Measurements from ENCODE around the gene TNFAIP1. TPM values are rescaled to one million over a fixed set of nuclear protein-coding genes. Genes with fewer than 3 reads are reported as not detected.

Gene TNFAIP1
- total and polyA plus RNA-seq, 8 donors = 1.7 to 50.4 (median 20.3) TPM

DNA sequence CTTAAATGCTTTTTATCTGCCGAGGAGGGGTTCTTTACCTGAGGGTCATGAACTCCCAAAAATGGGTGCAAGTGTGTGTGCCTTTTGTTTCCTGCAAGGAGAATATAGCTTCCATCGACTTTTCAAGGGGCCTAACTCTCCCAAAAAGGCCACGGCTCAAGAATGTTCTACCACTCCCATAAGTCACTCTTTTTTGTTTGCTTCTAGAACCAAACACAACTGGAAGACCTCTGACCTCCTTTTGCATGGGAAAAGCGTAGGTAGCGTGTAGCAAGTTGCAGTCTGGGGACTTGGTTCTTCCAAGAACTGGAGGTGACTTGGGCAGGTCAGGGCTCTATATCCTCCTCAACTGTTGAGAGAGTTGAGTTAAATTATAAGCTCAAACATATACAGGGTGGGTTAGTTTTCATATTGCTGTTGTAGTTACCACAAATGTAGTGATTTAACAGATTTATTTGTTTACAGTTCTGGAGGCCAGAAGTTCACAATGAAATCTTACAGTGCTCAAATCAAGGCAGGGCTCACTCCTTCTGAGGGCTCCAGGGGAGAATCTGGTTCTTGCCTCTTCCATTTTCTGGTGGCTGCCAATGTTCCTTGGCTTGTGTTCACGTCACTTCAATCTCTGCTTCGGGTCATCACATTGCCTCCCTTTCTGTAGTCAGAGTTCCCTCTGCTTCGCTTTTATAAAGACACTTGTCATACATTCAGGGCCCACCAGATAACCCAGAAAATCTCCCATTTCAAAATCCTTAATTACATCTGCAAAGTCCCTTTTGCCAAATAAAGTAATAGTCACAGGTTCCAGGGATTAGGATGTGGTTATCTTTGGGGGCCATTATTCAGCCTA is 15.1 kb upstream of the TNFAIP1 start:
- H3K9me3 ChIP-seq = no peaks in the 10 kb centered on the region
- H3K36me3 ChIP-seq = no peaks in the 10 kb centered on the region
- H3K4me1 ChIP-seq = peaks cover 24 to 72% (median 34%) of the 10 kb centered on the region in 4 donors
- intact Hi-C loops (cut with DNase I; ENCODE audit: low total_unique reads) = no loop called here
- H3K4me3 ChIP-seq = peak overlapping the region; percentile 59 to 87 (median 74)
- no peak for DNase-seq
- TF ChIP-seq POLR2A (IDR thresholded peaks at IDR 0.05) = no peak
- TF ChIP-seq, protein P1, sequence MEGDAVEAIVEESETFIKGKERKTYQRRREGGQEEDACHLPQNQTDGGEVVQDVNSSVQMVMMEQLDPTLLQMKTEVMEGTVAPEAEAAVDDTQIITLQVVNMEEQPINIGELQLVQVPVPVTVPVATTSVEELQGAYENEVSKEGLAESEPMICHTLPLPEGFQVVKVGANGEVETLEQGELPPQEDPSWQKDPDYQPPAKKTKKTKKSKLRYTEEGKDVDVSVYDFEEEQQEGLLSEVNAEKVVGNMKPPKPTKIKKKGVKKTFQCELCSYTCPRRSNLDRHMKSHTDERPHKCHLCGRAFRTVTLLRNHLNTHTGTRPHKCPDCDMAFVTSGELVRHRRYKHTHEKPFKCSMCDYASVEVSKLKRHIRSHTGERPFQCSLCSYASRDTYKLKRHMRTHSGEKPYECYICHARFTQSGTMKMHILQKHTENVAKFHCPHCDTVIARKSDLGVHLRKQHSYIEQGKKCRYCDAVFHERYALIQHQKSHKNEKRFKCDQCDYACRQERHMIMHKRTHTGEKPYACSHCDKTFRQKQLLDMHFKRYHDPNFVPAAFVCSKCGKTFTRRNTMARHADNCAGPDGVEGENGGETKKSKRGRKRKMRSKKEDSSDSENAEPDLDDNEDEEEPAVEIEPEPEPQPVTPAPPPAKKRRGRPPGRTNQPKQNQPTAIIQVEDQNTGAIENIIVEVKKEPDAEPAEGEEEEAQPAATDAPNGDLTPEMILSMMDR (IDR thresholded peaks at IDR 0.05) = no peak
- TF ChIP-seq POLR2AphosphoS5 (IDR thresholded peaks at IDR 0.05) = no peak
- TF ChIP-seq EP300 (IDR thresholded peaks at IDR 0.05) = no peak
- 27 to 58% (median 37%) methylated on average over 8 of the region's 8 CpGs for WGBS, 5 donors
- H3K27ac ChIP-seq = peak overlapping the region; percentile 47 to 90 (median 87)
- H3K27me3 ChIP-seq = no peaks in the 10 kb centered on the region

GRCh38 chr17:28324267-28324745 is 11.3 kb upstream of the TNFAIP1 start:
- H3K36me3 ChIP-seq = peaks cover 23 to 35% (median 32%) of the 10 kb centered on the region in 4 donors
- 28 to 63% (median 50%) methylated on average over 5 of the region's 5 CpGs for WGBS, 5 donors
- intact Hi-C loops (cut with DNase I; ENCODE audit: low total_unique reads) = no loop called here
- no peak overlapping the region for H3K4me3 ChIP-seq
- no peak for TF ChIP-seq EP300 (IDR thresholded peaks at IDR 0.05)
- no peak for TF ChIP-seq POLR2A (IDR thresholded peaks at IDR 0.05)
- TF ChIP-seq, protein P1 (IDR thresholded peaks at IDR 0.05) = no peak
- TF ChIP-seq POLR2AphosphoS5 (IDR thresholded peaks at IDR 0.05) = peak in 1 of 3 donors; percentile 46
- peak overlapping the region; percentile 64 to 81 (median 68) for H3K27ac ChIP-seq
- DNase-seq = peak in 1 of 2 donors; percentile 61
- H3K4me1 ChIP-seq = peaks cover 25 to 76% (median 34%) of the 10 kb centered on the region in 4 donors
- H3K9me3 ChIP-seq = no peaks in the 10 kb centered on the region
- no peaks in the 10 kb centered on the region for H3K27me3 ChIP-seq

DNA sequence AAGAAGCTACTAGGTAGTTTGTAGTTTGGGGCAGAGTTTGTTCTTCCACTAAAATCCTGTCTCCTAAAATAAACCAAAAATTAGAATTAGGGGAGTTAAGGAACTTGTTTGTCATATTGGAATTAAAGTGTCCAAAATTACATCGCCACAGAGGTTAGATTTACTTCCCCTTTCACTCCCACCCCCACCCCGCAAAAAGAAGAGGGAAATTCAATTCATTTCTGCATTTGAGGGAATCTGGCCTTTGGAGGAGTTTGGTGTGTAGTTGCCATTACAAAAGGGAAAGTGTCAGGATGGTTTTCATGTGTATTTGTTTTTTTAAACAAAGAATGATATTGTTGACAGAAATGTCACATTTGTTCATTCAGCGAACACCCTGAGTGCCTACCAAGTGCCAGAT is 10.8 kb upstream of the TNFAIP1 start:
- TF ChIP-seq, protein P1 (IDR thresholded peaks at IDR 0.05) = no peak
- TF ChIP-seq POLR2AphosphoS5 (IDR thresholded peaks at IDR 0.05) (no peak), EP300 (IDR thresholded peaks at IDR 0.05) (no peak)
- H3K4me1 ChIP-seq = peaks cover 24 to 72% (median 30%) of the 10 kb centered on the region in 4 donors
- H3K36me3 ChIP-seq = peaks cover 27 to 40% (median 37%) of the 10 kb centered on the region in 4 donors
- H3K4me3 ChIP-seq = no peak overlapping the region
- no peaks in the 10 kb centered on the region for H3K9me3 ChIP-seq
- no peak for DNase-seq
- WGBS, 5 donors = 43 to 63% (median 52%) methylated on average over 3 of the region's 3 CpGs
- peak overlapping the region; percentile 64 to 81 (median 68) for H3K27ac ChIP-seq
- H3K27me3 ChIP-seq = no peaks in the 10 kb centered on the region
- intact Hi-C loops (cut with DNase I; ENCODE audit: low total_unique reads) = no loop called here

DNA sequence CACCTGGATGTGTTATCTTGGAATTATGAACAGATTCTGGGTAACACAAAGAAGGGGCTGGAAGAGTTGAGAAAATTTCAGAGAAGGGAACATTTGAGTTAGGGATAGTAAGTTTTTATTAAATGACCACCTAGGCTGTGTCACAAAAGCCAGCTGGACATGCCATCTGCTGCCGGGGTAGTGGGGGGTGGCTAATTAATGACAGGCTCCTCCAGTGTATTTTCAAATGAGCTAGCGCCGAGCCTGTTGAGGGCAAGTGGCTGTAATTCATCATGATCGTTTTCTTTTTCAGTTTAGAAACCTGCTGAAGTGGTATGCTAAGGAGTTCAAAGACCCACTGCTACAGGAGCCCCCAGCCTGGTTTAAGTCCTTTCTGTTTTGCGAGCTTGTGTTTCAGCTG is 10.3 kb upstream of the TNFAIP1 start:
- 48 to 60% (median 53%) methylated on average over 5 of the region's 5 CpGs for WGBS, 5 donors
- H3K27ac ChIP-seq = peak overlapping the region; percentile 41 to 81 (median 68)
- no peak for DNase-seq
- no peaks in the 10 kb centered on the region for H3K27me3 ChIP-seq
- no peaks in the 10 kb centered on the region for H3K9me3 ChIP-seq
- peaks cover 19 to 67% (median 28%) of the 10 kb centered on the region in 4 donors for H3K4me1 ChIP-seq
- no peak for TF ChIP-seq POLR2A (IDR thresholded peaks at IDR 0.05)
- no peak for TF ChIP-seq POLR2AphosphoS5 (IDR thresholded peaks at IDR 0.05)
- TF ChIP-seq, protein P1 (IDR thresholded peaks at IDR 0.05) = no peak
- no peak for TF ChIP-seq EP300 (IDR thresholded peaks at IDR 0.05)
- intact Hi-C loops (cut with DNase I; ENCODE audit: low total_unique reads) = no loop called here
- H3K4me3 ChIP-seq = no peak overlapping the region
- peaks cover 27 to 44% (median 41%) of the 10 kb centered on the region in 4 donors for H3K36me3 ChIP-seq
